CD4-positive, alpha-beta T cell treated with Interleukin-21 for 1 hour (primary cell): Measurements from ENCODE around the gene CLEC4G.
A peak's percentile ranks its signal among the peaks of the same experiment; 100 is the strongest.

ENCODE experiments used
- DNase-seq: peaks from one replicate; pipeline ENCODE4 v3.0.0-alpha.2; 2020

Gene CLEC4G

DNA sequence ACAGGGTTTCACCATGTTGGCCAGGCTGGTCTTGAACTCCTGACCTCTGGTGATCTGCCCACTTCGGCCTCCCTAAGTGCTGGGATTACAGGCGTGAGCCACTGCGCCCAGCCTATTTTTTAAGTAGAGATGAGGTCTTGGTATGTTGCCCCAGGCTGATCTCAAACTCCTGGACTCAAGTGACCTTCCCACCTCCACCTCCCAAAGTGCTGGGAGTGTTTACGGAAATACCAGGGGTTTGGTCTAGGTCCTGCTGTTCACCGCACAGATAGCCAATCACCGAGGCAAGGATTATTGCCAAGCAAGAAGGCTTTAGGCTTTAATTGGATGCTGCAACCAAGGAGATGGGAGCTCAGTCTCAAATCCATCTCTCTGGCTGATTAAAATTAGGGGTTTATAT lies 11.6 kb downstream of the CLEC4G start:
- DNase-seq: no peak

DNA sequence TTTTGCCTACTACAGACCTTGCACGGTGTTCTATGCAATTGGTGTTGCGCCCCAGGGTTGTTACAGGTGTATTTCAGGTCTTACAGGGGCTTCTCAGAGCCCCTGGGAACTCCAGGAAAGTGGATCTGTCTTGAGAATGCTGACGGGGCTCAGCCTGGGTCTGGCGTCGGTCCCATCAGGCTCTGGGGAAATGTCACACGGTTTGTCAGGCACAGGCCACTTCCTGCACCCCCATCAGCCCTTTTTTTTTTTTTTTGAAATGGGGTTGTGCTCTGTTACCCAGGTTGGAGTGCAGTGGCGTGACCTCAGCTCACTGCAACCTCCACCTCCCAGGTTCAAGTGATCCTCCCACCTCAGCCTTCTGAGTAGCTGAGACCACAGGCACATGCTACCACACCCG lies 13.2 kb downstream of the CLEC4G start:
- no peak for DNase-seq

DNA sequence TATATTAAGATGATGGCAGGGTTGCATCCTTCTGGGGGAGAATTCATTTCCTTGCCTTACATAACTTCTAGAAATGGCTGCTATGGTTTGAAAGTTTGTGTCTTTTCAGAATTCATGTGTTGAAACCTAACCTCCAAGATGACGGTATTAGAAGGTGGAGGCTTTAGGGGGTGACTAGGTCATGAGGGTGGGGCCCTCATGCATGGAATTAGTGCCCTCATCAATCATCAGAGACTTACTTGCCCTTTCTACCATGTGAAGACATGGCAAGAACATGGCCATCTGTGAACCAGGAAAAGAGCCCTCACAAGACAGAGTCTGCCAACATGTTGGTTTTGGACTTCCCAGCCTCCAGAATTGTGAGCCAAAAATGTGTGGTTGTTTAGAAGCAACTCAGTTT lies 15.1 kb downstream of the CLEC4G start:
- DNase-seq: no peak

DNA sequence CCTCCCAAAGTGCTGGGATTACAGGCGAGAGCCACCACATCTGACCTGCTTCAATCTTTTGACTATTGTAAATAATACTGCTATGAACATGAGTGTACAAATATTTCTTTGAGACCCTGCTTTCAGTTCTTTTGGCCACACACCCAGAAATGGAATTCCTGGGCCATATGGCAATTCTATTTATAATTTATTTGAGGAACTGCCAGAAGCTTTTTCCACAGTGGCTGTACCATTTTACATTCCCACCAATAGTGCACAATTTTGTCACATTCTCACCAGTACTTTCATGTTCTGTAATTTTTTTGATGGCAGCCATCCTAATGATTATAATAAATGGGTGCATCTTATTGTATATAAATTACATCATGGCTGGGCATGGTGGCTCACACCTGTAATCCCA lies 16.2 kb downstream of the CLEC4G start:
- DNase-seq: no peak

DNA sequence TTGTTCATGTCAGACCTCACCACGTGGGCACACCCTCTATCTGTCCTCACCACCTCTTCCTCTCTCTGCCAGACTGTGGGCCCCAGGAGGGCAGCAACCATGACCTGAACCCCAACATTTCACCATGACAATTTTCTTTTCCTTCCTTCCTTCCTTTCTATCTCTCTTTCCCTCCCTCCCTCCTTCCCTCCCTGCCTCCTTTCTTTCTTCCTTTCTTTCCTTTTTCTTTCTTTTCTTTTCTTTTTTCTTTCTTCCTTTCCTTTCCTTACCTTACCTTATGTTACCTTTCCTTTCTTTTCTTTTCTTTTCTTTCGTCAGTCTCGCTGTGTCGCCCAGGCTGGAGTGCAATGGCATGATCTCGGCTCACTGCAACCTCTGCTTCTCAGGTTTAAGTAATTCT lies 21.3 kb downstream of the CLEC4G start:
- no peak for DNase-seq

DNA sequence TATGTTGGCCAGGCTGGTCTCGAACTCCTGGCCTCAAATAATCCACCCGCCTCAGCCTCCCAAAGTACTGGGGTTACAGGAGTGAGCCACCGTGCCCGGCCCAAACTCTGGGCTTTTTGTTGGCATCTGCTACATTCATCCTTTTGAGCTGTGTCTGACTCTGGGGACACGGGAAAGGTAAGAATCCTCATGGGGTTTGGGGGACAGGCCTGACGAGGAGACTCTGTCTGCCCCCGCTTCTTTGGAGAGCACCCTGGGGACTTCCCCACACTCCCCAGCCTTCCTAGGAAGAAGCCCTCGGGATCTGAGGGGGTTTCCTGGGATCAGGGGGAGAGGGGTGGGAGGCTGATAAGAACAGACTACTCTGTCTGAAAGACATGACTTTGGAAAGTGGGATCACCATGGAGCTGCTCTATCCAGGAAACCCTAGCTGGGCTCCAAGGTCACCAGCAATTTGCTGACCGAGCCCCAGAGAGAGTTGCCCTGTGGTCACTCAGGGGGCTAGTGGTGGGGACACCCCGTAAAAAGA lies 21.9 kb downstream of the CLEC4G start:
- DNase-seq: no peak

DNA sequence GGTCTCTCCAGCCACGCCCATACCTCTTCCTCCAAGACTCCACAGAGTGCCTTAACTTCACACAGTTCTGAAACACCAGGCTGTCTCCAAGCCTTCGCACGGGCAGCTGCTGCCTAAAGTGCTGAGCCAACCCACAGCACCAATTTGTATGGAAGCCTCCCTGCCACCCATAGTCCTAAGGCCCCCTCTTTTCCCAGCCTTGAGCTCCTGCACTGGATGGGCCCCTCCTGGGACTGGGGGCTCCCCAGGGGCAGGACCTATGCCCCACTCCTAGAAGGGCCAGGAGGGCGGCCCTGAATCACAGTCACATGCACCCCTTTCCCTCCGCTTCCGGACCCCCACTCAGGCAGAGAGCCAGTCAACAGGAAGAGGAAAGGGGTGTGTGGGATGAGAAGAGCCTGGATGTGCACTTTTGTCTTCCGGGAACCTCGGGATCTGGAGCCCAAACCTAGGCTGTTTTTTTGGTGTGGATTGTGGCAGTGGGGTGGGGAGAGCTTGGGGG lies 24.9 kb downstream of the CLEC4G start:
- DNase-seq: no peak

DNA sequence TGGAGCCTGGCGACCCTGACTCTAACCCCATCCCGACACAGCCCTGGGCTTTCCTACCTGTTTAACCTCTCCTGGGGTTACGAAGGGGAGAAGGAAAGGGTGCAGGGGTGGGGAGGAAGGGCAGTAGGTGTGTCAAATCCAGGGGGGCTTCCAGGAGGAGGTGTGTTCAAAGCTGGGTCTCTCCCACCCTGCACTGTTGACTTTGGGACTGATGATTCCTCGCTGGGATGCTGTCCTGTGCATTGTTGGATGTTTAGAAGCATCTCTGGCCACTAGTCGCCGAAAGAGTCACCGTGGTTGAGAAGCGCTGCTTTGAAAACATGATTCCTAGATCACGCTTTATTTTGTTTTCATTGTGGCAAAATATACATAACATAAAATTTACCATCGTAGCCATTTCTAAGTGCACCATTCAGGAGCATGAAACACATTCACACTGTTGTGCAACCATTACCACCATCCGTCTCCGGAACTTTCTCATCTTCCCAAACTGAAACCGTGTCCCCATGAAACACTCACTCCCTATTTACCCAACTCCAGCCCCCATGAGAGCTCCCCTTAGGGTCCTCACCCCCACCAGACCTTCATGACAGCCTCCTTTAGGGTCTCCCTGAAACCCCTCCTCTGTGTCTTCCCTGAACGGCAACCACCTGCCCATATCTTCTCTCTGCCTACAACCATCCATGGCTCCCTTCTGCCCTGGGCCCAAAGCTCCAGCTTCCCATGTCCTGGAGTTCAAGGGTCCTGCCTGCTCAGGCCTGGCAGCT lies 25.5 kb downstream of the CLEC4G start:
- DNase-seq: no peak

DNA sequence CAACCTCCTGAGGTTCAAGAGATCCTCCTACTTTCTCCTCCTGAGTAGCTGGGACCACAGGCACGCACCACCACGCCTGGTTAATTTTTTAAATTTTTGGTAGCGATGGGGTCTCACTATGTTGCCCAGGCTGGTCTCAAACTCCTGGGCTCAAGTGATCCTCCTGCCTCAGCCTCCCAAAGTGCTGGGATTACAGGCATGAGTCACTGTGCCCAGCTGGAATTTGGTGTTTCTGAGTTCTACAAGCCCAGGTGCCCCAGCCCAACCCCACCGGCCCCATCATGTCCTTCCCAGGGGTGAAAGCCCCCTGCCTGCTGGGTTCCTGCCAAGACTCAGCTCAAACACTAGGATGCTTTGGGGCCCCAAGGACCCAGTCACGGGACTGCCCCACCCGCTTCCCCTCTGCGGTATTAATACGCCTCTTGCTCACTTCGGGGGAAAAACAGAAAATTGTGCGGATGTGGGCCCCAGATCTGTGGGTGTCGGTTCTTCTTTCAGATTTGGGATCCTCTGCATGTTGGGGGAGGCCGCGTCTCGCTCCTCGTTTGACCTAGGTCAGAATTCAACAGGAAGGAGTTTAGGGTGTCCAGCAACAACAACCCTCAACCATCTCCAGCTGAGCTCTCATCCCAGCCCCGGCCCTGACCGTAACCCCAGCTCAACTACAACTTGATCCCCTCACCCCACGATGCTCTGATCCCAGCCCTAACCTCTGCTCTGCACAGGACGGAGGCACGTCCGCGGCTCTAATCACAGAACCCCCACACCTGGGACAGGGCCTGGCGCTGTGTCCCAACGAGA lies 26.3 kb downstream of the CLEC4G start:
- DNase-seq: peak; percentile 81

DNA sequence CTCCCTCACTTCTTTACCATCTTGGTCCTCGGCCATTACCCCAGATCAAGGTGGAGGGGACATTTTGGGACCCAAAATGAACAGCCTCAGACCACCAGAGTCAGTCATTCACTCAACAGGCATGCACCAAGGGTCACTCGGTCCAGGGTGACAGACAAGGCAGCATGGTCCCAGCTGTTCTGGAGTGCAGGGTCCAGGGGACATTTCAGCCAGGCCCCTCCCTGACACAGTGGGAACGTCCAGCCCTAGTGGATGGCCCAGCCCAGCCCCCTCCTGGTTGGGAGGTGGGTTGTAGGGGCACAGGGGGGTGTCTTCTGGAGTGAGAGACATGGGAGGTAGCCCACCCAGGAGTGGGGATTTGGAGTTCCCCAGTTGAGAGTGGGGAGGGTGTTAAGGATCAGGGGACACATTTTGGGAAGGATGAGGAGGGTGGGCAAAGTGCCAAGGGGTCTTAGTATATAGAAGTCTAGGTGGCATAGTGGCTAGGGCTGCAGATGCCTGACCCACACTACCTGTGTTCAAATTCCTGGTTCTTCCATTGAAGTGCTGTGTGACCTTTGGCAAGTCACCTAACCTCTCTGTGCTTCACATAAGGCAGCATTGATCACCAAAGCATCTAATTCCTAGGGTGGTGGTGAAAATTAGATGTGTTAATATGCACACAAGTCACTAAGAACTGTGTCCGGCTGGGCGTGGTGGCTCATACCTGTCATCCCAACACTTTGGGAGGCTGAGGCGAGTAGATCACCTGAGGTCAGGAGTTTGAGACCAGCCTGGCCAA lies 27.4 kb downstream of the CLEC4G start:
- no peak for DNase-seq

DNA sequence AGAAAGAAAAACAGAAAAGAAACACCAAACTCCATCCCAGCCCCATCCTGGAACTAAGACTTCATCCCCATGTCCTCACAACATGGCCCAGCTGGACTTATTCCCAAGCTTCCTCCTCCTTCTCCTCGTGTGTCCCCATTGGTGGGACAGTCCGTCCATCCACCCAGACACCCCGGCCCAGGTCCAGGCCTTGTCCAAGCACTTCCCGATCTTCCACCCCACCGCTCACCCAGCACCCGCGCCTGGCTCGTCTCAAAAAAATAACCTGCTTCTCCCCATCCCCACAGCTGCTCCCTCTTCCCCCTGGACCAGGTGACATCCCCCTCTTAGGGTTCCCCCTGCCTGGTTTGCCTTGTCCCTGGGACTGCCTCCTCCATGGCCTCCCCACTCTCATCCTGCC lies 28.6 kb downstream of the CLEC4G start:
- no peak for DNase-seq

DNA sequence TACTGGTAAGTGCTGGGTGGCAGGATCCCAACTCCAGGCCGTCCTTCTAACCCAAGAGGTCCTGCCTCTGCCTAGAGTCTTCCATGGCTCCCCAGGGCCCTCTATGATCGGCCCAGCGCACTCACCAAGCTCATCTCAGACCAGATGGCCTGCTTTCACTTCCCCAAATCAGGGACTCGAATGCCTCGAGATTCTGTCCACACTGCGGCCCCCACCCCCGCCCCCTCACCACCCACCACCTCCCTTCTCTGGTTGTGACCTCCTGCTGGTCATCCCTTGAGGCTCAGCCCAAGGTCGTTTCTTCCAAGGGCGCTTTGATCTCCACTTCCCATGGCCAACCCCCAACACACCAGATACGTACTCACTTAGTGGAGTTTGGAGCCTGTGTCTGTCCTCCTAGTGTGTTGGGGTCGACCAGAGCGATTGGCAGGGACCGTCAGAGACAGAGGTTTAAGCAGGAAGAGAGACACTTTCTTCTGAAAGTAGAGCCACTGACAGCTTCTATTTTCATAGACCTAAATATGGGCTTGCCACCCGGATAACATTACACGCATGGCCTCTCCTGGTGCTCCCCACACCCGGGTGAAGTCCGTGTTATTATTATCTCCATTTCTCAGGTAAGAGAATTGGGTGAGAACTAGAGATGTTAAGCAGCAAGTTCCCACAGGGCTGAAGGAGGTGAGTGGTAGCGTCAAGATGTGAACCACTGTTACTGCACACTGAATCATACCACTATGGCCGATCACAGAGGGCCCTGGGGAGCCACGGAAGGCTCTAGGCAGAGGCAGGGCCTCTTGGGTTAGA lies 30.1 kb downstream of the CLEC4G start, which contains the start of gene FCER2:
Gene FCER2 (minus strand): TSS at position 478 of the 804 bp plus-strand sequence. CDS start 2,371 bp downstream, outside the sequence.
- DNase-seq: no peak

DNA sequence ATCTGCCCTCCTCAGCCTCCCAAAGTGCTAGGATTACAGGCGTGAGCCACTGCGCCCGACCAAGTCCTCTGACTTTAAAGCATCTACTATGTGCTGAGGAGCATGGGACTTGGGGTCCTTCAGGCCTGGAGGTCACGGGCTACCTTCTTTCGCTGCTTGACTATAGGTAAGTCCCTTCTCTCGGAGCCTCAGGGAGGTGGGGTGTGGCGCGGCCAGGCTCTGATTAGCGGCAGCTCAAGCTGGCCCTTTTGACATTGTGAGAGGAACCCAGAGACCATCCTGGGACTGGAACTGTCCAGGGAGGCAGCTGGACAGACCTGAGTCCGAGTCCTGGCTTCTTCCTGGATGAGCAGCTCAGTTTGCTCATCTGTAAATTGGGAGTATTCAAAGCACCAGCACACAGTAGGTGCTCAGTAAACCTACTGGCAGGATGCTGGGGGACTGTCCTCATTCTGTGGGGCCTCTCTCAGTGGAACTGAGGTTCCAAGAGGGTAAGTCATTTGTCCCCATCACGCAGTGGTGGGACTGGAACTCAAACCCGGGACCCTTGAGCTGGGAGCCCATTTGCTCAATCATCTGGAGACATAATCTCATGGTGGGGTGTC lies 30.8 kb downstream of the CLEC4G start:
- DNase-seq: no peak

DNA sequence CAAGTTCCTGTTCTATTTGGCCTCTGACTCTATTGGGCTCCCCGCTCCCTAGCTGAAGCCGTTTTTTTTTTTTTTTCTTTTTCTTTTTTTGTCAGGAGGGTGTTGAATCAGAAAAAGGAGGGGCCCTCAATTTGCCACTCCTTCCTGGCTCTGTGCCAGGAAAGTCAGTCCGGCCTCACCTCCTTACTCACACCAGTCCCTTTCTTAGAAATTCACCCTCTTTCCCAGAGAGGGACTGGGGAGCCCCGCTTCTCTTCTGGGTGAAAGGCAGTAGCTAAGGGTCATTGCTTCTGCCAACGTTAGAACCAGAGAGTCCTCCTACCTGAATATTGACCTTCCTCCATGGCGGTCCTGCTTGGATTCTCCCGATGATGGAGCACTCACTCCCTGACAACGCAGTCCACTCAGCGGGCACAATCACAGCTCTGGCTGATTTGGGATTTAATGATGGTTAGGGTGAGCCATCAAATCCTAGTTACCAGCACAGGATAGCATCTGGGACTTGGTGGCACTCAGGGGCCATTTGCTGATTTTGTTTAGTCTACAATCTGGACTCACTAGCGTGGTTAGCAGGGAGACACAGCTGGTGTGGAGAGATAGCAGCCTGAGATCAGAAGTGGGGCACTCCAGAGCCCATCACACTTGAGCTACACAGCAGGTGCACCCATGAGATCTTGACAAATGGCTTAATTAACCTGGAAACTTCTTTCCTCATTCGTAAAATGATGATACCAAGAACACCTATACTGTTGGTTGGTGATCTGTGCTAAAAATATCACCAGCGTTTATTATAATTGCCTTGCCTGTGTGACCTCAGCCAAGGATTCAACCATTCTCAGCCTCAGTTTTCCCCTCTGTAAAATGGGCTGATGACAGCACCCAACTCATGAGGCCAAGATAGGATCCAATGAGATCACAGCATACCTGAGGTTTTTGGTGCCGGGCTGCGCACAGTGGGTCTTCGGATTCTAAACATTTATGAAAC lies 32.2 kb downstream of the CLEC4G start:
- no peak for DNase-seq

DNA sequence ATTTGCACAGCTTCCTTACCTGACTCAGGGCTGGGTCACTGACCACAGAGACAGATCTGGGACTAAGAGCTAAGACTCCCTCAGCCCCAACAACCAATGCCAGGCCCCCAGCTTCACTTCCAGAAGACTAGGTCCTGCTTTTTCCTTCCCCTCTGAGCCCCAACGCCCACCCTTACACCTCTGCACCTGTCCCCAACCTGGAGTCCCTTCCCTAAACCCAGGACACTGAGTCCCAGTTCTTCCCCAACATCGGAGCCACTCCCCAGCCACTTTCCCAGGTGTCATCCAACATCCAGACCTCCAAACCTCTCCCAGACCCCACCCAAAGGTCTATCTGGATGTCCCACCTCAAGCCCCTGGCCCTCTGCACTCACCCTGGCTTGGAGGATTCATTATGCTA lies 32.9 kb downstream of the CLEC4G start:
- no peak for DNase-seq

DNA sequence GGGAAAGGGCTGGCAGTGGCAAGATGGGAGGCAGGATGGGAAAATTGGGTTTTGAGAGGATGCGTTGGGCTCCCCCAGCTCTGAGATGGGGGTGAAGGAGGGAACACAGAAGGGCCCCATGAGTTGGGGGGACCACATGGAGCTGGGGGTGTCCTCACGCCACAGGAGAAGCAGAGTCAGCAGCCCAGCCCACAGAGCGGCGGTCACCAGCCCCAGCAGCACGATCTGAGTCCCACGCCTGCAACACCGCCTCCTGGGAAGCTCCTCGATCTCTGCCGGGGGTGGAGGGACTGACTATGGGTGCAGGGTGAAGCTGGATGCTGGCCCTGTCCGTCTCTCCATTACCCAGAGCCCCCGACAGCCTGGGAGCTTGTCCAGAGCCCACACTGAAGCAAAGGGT lies 33.3 kb downstream of the CLEC4G start:
- DNase-seq: no peak

DNA sequence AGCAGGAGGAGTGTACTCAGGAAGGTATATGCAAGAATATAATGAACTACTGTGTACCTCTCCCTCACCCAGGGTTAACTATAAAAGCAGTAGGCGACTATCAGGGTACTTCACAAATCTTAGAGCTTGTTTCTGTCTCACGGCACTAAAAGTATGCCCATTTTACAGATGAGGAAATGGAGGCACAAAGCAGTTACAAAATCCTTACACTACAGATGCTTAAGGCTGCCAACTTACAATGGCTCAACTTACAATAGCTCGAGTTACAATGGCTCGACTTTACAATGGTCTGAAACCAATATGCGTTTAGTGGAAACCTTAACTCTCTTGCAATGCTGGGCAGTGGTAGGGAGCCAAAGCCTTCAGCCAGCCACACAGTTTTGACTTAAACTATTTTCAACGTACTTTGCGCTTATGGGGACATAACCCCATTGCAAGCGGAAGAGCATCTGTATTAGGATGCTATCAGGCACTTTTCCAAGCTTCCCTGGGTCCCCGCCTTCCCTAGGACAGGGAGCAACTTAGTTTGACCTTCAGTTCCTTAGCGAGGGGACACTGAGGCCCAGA lies 34.1 kb downstream of the CLEC4G start:
- no peak for DNase-seq

DNA sequence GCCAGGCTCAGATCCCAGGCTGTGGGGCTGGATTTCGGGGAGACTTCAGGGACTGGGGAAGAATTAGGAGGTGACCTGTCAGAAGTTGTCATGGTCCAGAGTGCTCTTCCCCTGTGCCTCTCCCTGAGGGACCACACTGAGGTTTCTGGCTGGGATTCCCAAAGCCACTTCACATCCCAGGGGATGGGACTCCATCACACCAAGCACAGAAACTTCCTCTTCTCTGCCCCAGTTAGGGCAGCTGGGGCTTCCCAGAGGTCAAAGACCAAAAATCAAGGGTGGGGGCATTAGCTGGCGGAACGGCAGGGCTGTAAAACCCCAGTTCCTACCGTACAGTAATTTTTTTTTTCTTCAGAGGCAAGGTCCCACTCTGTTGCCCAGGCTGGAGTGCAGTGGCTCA lies 37.4 kb downstream of the CLEC4G start:
- no peak for DNase-seq

DNA sequence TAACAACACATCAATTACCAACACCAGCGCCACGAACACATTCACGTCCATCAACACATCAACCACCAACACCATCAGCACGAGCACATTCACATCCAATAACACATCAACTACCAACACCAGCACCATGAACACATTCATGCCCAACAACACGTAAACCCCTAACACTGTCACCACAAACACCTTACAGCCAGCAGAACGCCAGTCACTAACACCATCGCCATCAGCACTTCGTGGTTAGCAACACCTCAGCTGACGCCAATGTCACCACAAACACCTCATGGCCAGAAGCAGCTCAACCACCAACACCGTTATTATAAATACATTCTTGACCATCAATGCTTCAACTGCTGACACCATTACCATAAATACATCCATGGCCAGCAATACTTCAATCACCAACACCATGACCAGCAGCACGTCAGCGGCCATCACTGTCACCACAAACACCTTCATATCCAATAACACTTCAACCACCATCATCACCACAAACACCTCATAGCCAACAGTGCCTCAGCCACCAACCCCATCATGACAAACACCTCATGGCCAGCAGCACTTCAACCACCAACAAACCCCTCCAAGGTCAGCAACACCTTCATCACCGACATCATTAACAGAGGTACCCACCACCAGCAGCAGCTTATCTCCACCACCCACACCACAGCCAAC lies 39.4 kb downstream of the CLEC4G start:
- peak; percentile 56 for DNase-seq

DNA sequence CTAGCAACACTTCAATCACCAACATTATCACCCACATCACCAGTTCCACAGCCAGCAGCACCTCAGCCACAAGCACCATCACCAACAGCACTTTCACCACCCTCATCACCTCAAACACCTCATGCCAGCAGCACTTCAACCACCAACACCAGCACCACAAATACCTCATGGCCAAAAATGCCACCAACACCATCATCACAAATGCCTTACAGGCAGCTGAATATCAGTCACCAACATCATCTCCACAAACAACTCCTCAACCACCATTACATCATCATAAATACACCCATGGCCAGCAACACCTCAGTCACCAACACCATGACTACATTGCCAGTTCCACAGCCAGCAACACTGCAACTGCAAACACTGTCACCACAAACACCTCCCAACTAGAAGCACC lies 40.4 kb downstream of the CLEC4G start:
- DNase-seq: peak; percentile 53
